Measurements from ENCODE around the gene SHOX. TPM values are rescaled to one million over a fixed set of nuclear protein-coding genes. Genes with fewer than 3 reads are reported as not detected.

SHOX gene
- total RNA-seq, 1 experiment from 2014 or later: not detected

DNA sequence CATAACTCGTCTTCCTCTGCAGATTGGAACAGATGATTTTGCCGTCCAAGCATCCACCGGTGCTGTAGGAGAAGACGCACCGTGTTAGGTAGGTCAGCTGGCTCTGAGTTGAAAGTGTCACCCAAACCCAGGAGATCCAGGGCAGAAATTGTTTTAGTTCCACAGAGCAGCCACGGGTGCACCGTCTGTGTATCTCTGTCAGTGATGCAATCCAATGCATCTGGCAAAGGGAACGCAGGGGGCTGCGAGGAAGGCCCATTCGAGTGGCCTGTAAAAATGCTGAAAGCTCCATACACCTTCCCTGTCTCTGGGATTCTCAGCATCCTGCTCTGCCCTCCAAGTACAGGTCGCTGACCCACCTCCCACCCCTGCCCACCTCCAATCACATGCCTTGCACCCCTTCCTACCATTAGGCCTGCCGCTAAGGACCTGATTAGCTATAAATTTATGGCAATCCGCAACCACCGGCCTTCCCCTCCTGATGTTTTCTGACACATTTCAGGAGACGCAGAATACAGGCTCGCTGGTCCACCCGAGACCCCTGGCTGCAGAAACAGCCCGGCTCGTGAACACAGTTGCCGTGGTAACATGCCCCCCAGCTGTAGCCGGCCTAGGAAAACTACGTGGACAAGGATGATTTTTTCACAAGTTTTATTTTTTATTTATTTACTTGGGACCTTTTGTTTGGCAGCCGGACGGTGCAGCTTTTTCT, 39.7 kb upstream of the SHOX start (continued):
- TF ChIP-seq, protein P1, sequence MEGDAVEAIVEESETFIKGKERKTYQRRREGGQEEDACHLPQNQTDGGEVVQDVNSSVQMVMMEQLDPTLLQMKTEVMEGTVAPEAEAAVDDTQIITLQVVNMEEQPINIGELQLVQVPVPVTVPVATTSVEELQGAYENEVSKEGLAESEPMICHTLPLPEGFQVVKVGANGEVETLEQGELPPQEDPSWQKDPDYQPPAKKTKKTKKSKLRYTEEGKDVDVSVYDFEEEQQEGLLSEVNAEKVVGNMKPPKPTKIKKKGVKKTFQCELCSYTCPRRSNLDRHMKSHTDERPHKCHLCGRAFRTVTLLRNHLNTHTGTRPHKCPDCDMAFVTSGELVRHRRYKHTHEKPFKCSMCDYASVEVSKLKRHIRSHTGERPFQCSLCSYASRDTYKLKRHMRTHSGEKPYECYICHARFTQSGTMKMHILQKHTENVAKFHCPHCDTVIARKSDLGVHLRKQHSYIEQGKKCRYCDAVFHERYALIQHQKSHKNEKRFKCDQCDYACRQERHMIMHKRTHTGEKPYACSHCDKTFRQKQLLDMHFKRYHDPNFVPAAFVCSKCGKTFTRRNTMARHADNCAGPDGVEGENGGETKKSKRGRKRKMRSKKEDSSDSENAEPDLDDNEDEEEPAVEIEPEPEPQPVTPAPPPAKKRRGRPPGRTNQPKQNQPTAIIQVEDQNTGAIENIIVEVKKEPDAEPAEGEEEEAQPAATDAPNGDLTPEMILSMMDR (IDR thresholded peaks at IDR 0.05 in 2 of 3, conservative IDR thresholded peaks at IDR 0.05 in 1 of 3; ENCODE audit: borderline replicate concordance in 1 of 3, insufficient read depth in 1 of 3, low read depth in 2 of 3, low read length in 2 of 3): no peak
- TF ChIP-seq, protein P2, sequence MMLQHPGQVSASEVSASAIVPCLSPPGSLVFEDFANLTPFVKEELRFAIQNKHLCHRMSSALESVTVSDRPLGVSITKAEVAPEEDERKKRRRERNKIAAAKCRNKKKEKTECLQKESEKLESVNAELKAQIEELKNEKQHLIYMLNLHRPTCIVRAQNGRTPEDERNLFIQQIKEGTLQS (IDR thresholded peaks at IDR 0.05): no peak
- TF ChIP-seq ZFX (IDR thresholded peaks at IDR 0.05): no peak
- TF ChIP-seq RAD21 (IDR thresholded peaks at IDR 0.05; ENCODE audit: low read depth): no peak
- no peak for TF ChIP-seq EGR1 (IDR thresholded peaks at IDR 0.05; ENCODE audit: low read depth)

GRCh38 chrX:599837-600715, 30.5 kb upstream of the SHOX start:
- CTCF ChIA-PET: no interaction called here
- no peak for DNase-seq (ENCODE audit: low read depth, low spot score)

More at GRCh38 chrX:599837-600715, 30.5 kb upstream of the SHOX start:
- no peaks in the 10 kb centered on the region for H3K36me3 ChIP-seq (ENCODE audit: control insufficient read depth in 1 of 2, insufficient read depth in 2 of 2, low read length in 2 of 2)
- H3K79me2 ChIP-seq (ENCODE audit: insufficient read depth, low read length): no peaks in the 10 kb centered on the region
- ChIA-PET RAD21 (ENCODE audit: low non-redundant PET in 1 of 2, low total read pairs in 2 of 2, uncharacterized antibody in 2 of 2, unreplicated experiment in 2 of 2) (no interaction called here), POLR2A (no interaction called here)
- no peaks in the 10 kb centered on the region for H4K20me1 ChIP-seq (ENCODE audit: insufficient read depth)
- H3K27ac ChIP-seq (ENCODE audit: low read depth, low read length): no peak overlapping the region
- peaks cover 0 to 5% of the 10 kb centered on the region in 2 experiments; a peak in 1 of 4 replicates for H3K9me3 ChIP-seq (ENCODE audit: control insufficient read depth in 1 of 2, insufficient read depth in 1 of 2, low read depth in 1 of 2, low read length in 2 of 2)
- ATAC-seq: no peak
- intact Hi-C loops (cut with micrococcal nuclease): no loop called here
- TF ChIP-seq ZBTB33 (IDR thresholded peaks at IDR 0.05; ENCODE audit: extremely low read depth, insufficient replicate concordance, low read length): no peak
- TF ChIP-seq ZNF274 (IDR thresholded peaks at IDR 0.05; ENCODE audit: low read depth, low read length): no peak
- no peak for TF ChIP-seq ZFX (IDR thresholded peaks at IDR 0.05)
- no peak for TF ChIP-seq EGR1 (IDR thresholded peaks at IDR 0.05; ENCODE audit: low read depth)
- TF ChIP-seq, protein P3, sequence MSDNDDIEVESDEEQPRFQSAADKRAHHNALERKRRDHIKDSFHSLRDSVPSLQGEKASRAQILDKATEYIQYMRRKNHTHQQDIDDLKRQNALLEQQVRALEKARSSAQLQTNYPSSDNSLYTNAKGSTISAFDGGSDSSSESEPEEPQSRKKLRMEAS (IDR thresholded peaks at IDR 0.05): no peak
- no peak for TF ChIP-seq YY1 (IDR thresholded peaks at IDR 0.05; ENCODE audit: extremely low read depth, insufficient replicate concordance, low read depth, low read length)
- TF ChIP-seq, protein P1 (IDR thresholded peaks at IDR 0.05 in 2 of 3, conservative IDR thresholded peaks at IDR 0.05 in 1 of 3; ENCODE audit: borderline replicate concordance in 1 of 3, insufficient read depth in 1 of 3, low read depth in 2 of 3, low read length in 2 of 3): no peak
- no peak for TF ChIP-seq POLR2A (IDR thresholded peaks at IDR 0.05; ENCODE audit: borderline replicate concordance, extremely low read depth, insufficient read depth, insufficient read length)
- no peak for TF ChIP-seq FOSL1 (IDR thresholded peaks at IDR 0.05; ENCODE audit: low read depth)
- TF ChIP-seq SP1 (IDR thresholded peaks at IDR 0.05; ENCODE audit: low read depth): no peak
- no peak for TF ChIP-seq JUND (IDR thresholded peaks at IDR 0.05)
- no peak for TF ChIP-seq ELF1 (IDR thresholded peaks at IDR 0.05; ENCODE audit: borderline replicate concordance, low read depth)
- TF ChIP-seq CEBPB (IDR thresholded peaks at IDR 0.05; ENCODE audit: low read depth): no peak
- TF ChIP-seq RAD21 (IDR thresholded peaks at IDR 0.05; ENCODE audit: low read depth): no peak
- no peak for TF ChIP-seq EZH2 (IDR thresholded peaks at IDR 0.05)
- no TSS peak for BruUV-seq (replicated peaks)
- H2AFZ ChIP-seq (ENCODE audit: low read depth, low read length, poor library complexity, severe bottlenecking): no peak overlapping the region
- no peaks in the 10 kb centered on the region for H3K4me1 ChIP-seq (ENCODE audit: control insufficient read depth in 1 of 2, insufficient read depth in 2 of 2, low read length in 2 of 2)
- no peaks in the 10 kb centered on the region for H3K27me3 ChIP-seq (ENCODE audit: insufficient read depth, low read length)
- no peak overlapping the region for H3K9ac ChIP-seq (ENCODE audit: low read length)
- no peaks in the 10 kb centered on the region for H3K9me2 ChIP-seq (ENCODE audit: insufficient read depth)
- H3K4me3 ChIP-seq (replicated peaks in 1 of 2; ENCODE audit: low read depth in 1 of 2, low read length in 2 of 2): no peak overlapping the region
- H3K4me2 ChIP-seq (ENCODE audit: low read length): no peak overlapping the region
